ENCODE measurements around the gene MEGF8.

GRCh38 chr19:42407085-42407815 lies 81.8 kb downstream of the MEGF8 start:
- TF ChIP-seq ZFX (IDR thresholded peaks at IDR 0.05; ENCODE audit: borderline replicate concordance): no peak
- no peak for TF ChIP-seq CTCF (IDR thresholded peaks at IDR 0.05)

Data from 22Rv1 (cell line).